Sigmoid colon (tissue), 7 donors: Measurements from ENCODE around the gene DGAT2. TPM values are rescaled to one million over a fixed set of nuclear protein-coding genes. Genes with fewer than 3 reads are reported as not detected.

Experiments used
- DNase-seq: peaks from one replicate; pipeline ENCODE4 v3.0.0-alpha.2; 2019
- H3K27ac ChIP-seq, 4 donors: fragments of 200-600 bp; sonication (generic); one replicate each; pipeline ENCODE4 v1.5.1; 2016 to 2019; ENCODE audit warnings: mild to moderate bottlenecking in 1 of 4
- H3K27me3 ChIP-seq, 3 donors: fragments of 200-600 bp; sonication (generic); one replicate each; pipeline ENCODE4 v1.5.1; 2019; ENCODE audit warnings: mild to moderate bottlenecking in 1 of 3
- H3K36me3 ChIP-seq, 4 donors: fragments of 200-600 bp; sonication (generic); one replicate each; pipeline ENCODE4 v1.5.1; 2016 to 2019
- H3K4me1 ChIP-seq, 4 donors: fragments of 200-600 bp; sonication (generic); one replicate each; pipeline ENCODE4 v1.5.1; 2017 to 2019
- H3K4me3 ChIP-seq, 4 donors: fragments of 200-600 bp; sonication (generic); one replicate each; pipeline ENCODE4 v1.5.1; 2017 to 2019; ENCODE audit warnings: mild to moderate bottlenecking in 2 of 4, moderate library complexity in 1 of 4
- H3K9me3 ChIP-seq, 4 donors: fragments of 200-600 bp in 3 of 4; sonication (generic) in 3 of 4; one replicate each; pipeline versions ENCODE4 v1.5.1 to v1.6.1; 2013 to 2019
- EP300 ChIP-seq, 4 donors: sonication (generic); formaldehyde crosslinking; IDR thresholded peaks; one replicate each; pipeline ENCODE4 v1.6.1; 2017; ENCODE audit warnings: antibody characterized with exemption in 4 of 4
- POLR2A ChIP-seq, 2 donors: fragments of 450-650 bp; IDR thresholded peaks; one replicate each; pipeline ENCODE4 v1.6.1; 2016; ENCODE audit warnings: antibody characterized with exemption in 2 of 2, mild to moderate bottlenecking in 2 of 2, moderate library complexity in 2 of 2
- POLR2AphosphoS5 ChIP-seq, 4 donors: sonication (generic); formaldehyde crosslinking; IDR thresholded peaks; one replicate each; pipeline ENCODE4 v1.6.1; 2017; ENCODE audit warnings: antibody characterized with exemption in 4 of 4
- WGBS, 2 donors: extraction: QIAGEN DNeasy Blood & Tissue Kit; methylation state at CpG; one replicate each; pipeline ENCODE4 v1.1.7; 2013; 5-methylcytosine and 5-hydroxymethylcytosine counted together
- intact Hi-C: fragments of 100-400 bp; cut with DNase I; formaldehyde crosslinking; loops from one replicate; pipeline ENCODE4 v1.15.1; 2023
- polyA plus RNA-seq, 3 donors: library from polyadenylated mRNA; stranded (reverse); fragments of 200-250 nt; gene quantifications; one replicate each; pipeline ENCODE4 v1.2.3, GENCODE V29; 2013
- total RNA-seq, 4 donors: library from RNA; depleted of rRNA; stranded (reverse); fragments of >200 nt; gene quantifications; one replicate each; pipeline ENCODE4 v1.1.0, GENCODE V29; 2016
- TF ChIP-seq, protein P1 (sequence below), 4 experiments: fragments of 450-650 bp in 3 of 4; fragments of 200-600 bp in 1 of 4; IDR thresholded peaks; one replicate each; pipeline ENCODE4 v1.5.1; 2016 to 2019; ENCODE audit warnings: antibody characterized with exemption in 4 of 4, mild to moderate bottlenecking in 3 of 4, moderate library complexity in 2 of 4
- donor health status: healthy with polysubstance abuse.
- donor health status: Bipolar disorder and iron deficiency.
- donor health status: healthy.

DGAT2 gene
- total and polyA plus RNA-seq, 7 donors, result 0.55 to 20.3 (median 1.2) TPM

DNA sequence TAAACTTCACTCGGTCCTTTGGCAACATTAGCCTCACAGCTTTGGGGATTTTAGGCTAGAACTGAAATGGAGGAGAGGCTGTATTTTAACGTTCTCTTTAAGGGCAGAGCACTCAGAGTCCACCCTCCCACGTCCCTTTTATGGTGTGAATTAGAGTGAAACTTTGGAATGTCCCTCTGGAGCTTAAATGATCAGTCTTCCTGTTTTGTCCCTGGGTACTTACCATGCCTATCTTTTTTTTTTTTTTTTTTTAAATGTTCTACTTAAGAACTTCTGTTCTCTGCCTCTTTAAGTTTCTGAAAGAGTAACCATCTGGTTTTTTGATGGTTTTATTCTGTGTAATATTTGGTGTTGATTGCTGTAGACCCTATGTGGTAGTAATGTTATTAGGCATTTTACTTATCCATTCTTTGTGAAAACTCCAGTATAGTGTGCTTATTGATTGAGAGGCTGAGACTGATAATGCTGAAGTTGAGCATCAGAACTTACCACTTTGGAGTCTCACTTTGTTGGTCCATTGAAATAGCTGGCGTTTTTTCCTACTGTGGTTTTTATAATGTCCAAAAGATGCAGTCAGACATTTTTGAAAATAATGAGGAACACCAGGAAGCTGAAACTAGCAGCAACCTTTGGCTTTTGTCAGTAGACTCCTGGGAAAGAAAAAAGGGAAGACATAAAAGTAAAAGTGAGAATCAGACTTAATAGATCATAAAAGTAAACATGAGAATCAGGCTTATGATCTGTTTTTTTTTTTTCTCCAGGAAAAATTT lies 58.1 kb downstream of the DGAT2 start:
- DNase-seq, result no peak
- TF ChIP-seq POLR2AphosphoS5 (IDR thresholded peaks at IDR 0.05) (no peak), POLR2A (IDR thresholded peaks at IDR 0.05) (no peak), EP300 (IDR thresholded peaks at IDR 0.05) (no peak)
- TF ChIP-seq, protein P1, sequence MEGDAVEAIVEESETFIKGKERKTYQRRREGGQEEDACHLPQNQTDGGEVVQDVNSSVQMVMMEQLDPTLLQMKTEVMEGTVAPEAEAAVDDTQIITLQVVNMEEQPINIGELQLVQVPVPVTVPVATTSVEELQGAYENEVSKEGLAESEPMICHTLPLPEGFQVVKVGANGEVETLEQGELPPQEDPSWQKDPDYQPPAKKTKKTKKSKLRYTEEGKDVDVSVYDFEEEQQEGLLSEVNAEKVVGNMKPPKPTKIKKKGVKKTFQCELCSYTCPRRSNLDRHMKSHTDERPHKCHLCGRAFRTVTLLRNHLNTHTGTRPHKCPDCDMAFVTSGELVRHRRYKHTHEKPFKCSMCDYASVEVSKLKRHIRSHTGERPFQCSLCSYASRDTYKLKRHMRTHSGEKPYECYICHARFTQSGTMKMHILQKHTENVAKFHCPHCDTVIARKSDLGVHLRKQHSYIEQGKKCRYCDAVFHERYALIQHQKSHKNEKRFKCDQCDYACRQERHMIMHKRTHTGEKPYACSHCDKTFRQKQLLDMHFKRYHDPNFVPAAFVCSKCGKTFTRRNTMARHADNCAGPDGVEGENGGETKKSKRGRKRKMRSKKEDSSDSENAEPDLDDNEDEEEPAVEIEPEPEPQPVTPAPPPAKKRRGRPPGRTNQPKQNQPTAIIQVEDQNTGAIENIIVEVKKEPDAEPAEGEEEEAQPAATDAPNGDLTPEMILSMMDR (IDR thresholded peaks at IDR 0.05), result no peak
- peak overlapping the region; percentile 78 to 92 (median 86) for H3K27ac ChIP-seq
- no peaks in the 10 kb centered on the region for H3K36me3 ChIP-seq
- 32 to 48% methylated on average over 4 of the region's 4 CpGs for WGBS, 2 donors
- no peaks in the 10 kb centered on the region for H3K27me3 ChIP-seq
- peaks cover 0 to 94% (median 70%) of the 10 kb centered on the region in 4 donors for H3K4me1 ChIP-seq
- no peaks in the 10 kb centered on the region for H3K9me3 ChIP-seq
- H3K4me3 ChIP-seq, result no peak overlapping the region
- intact Hi-C loops, result loop anchor here (5.0 kb wide), 1 partner anchor 411 kb away; no protein-coding TSS in a partner anchor

DNA sequence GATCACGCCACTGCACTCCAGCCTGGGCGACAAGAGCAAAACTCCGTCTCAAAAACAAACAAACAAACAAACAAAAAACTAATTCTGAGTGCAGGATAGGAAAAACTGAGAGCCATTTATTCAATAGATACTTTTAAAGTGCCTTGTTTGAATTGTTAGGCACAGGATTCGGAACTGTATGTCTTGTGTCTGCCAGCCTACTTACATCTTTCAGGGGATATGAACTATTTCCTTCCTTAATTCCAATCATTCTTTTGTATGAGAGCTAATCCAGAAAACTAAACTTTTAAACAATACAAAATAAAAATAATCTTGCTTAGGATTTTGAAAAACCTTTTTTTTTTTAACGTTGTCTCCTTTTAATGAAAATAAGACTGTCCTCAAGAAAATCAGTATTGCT lies 59.0 kb downstream of the DGAT2 start:
- DNase-seq, result no peak
- 81 to 86% methylated on average over 5 of the region's 5 CpGs for WGBS, 2 donors
- Histone ChIP-seq H3K9me3 (no peaks in the 10 kb centered on the region), H3K4me3 (no peak overlapping the region), H3K27me3 (no peaks in the 10 kb centered on the region), H3K36me3 (no peaks in the 10 kb centered on the region), H3K4me1 (peaks cover 0 to 94% (median 62%) of the 10 kb centered on the region in 4 donors), H3K27ac (peak overlapping the region; percentile 78 to 92 (median 86))
- intact Hi-C loops, result loop anchor here (5.0 kb wide), 1 partner anchor 410 kb away; no protein-coding TSS in a partner anchor
- TF ChIP-seq, protein P1 (IDR thresholded peaks at IDR 0.05), result no peak
- no peak for TF ChIP-seq POLR2AphosphoS5 (IDR thresholded peaks at IDR 0.05)
- TF ChIP-seq POLR2A (IDR thresholded peaks at IDR 0.05), result no peak
- no peak for TF ChIP-seq EP300 (IDR thresholded peaks at IDR 0.05)

DNA sequence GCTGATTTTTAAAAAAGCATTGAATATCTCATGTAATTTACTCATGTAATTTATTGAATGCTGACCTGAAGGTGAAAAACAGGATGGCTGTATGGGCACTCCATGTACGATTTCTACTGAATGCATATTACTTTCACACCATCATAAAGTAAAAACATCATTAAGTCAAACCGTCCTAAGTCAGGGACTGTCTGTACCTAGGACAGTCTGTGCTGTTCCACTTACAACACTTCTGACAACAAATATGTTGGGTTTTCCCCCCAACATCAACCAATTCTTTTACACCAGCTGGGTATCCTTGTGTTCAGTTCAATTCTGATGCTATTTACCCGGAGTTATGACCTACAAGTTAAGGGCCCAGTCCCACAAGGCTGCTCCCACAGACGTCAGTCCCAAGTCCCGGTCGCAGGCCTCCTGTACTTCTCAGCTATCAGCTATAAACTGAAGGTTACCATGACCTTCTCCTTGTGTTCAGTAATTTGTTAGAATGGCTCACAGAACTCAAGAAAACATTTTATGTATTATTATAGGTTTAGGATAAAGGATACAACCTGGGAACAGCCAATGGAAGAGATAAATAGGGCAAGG lies 63.4 kb downstream of the DGAT2 start:
- Histone ChIP-seq H3K27ac (no peak overlapping the region), H3K9me3 (no peaks in the 10 kb centered on the region), H3K4me1 (peaks cover 0 to 53% (median 24%) of the 10 kb centered on the region in 4 donors), H3K27me3 (no peaks in the 10 kb centered on the region), H3K36me3 (no peaks in the 10 kb centered on the region), H3K4me3 (no peak overlapping the region)
- WGBS, 2 donors, result 92 to 96% methylated on average over 6 of the region's 6 CpGs
- TF ChIP-seq EP300 (IDR thresholded peaks at IDR 0.05) (peak in 3 of 4 donors; percentile 6 to 86 (median 58)), POLR2AphosphoS5 (IDR thresholded peaks at IDR 0.05) (peak in 1 of 4 donors; percentile 12)
- TF ChIP-seq, protein P1 (IDR thresholded peaks at IDR 0.05), result no peak
- DNase-seq, result no peak
- intact Hi-C loops, result no loop called here

DNA sequence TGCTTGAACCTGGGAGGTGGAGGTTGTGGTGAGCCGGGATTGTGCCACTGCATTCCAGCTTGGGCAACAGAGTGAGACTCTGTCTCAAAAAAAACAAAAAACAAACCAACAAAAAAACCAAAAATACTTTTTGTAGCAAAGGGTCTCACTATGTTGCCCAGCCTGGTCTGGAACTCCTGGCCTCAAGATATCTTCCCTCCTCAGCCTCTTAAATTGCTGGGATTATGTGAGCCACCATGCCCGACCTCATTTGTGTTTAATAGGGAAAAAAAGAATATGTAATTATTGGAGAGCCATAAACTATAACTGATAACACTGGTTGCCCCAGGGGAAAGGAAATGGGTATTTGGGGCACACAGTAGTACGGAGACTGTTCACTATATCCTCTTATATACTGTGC lies 66.2 kb downstream of the DGAT2 start:
- H3K4me1 ChIP-seq, result peaks cover 0 to 41% (median 5%) of the 10 kb centered on the region in 4 donors
- no peaks in the 10 kb centered on the region for H3K27me3 ChIP-seq
- intact Hi-C loops, result no loop called here
- no peak overlapping the region for H3K27ac ChIP-seq
- H3K4me3 ChIP-seq, result no peak overlapping the region
- DNase-seq, result no peak
- H3K9me3 ChIP-seq, result no peaks in the 10 kb centered on the region
- TF ChIP-seq, protein P1 (IDR thresholded peaks at IDR 0.05), result no peak
- TF ChIP-seq EP300 (IDR thresholded peaks at IDR 0.05), result no peak
- WGBS, 2 donors, result 80 to 86% methylated on average over 3 of the region's 3 CpGs
- no peaks in the 10 kb centered on the region for H3K36me3 ChIP-seq
